ENCODE data around the gene IGF1. TPM values are rescaled to one million over a fixed set of nuclear protein-coding genes. Genes with fewer than 3 reads are reported as not detected.

The IGF1 gene
- total RNA-seq, 1 experiment from 2014 or later = not detected

DNA sequence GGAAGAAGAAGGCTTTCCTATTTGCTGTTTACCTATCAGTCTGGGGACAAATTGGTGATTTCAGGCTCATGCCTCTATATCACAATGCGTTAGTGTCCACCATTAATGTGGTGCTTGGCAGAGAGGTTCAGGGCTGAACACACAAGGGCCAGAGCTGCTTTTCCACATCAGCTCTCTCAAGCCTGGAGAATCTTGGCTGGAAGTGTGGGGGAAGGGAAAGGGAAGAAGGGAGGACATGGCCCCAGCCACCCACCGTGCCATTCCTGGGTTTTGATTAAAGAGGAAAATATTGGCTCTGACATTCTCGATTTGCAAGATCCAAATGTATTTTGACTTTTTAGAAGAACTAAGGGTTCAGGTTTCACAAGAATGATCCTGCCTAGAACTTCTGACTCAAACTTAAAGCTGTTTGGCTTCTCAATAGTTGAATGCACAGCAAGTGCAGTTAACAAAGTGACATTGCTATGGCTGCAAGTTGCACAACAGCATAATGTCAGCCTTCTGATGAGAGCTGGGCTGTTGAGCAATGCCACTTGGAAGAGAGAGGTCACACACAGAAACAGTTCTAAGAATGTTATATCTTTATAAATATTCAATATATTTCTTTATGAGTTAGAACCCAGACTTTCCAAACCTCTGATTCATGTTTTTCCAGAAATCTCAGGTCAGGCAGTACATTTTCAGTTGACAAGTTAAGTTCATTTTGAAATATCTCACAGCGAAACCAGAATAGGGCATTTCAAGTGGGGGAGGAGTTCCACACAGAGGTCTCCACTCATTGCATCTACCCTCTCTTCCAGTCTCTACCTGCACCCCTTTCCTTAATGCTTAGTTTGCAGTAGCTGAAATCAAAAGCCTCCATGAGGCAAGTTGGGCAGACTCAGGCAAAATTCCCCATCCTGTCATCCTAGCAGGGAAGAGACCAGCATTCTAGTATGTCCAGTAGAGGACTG is 25.3 kb downstream of the IGF1 start:
- Mint-ChIP-seq H3K27me3 (ENCODE audit: low read depth) (no peaks in the 10 kb centered on the region), H3K36me3 (no peaks in the 10 kb centered on the region), H3K4me3 (no peak overlapping the region), H3K4me1 (peaks cover 18% of the 10 kb centered on the region), H3K27ac (no peak overlapping the region), H3K9me3 (no peaks in the 10 kb centered on the region; the same call in 1 of the 2 replicates)
- DNase-seq (ENCODE audit: low spot score) (no peak), ATAC-seq (no peak)
- TF ChIP-seq, protein P1, sequence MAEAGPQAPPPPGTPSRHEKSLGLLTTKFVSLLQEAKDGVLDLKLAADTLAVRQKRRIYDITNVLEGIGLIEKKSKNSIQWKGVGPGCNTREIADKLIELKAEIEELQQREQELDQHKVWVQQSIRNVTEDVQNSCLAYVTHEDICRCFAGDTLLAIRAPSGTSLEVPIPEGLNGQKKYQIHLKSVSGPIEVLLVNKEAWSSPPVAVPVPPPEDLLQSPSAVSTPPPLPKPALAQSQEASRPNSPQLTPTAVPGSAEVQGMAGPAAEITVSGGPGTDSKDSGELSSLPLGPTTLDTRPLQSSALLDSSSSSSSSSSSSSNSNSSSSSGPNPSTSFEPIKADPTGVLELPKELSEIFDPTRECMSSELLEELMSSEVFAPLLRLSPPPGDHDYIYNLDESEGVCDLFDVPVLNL (CRISPR knock-in tag; IDR thresholded peaks at IDR 0.05; ENCODE audit: borderline replicate concordance, low read depth) = no peak
- TF ChIP-seq CBFB (CRISPR knock-in tag; IDR thresholded peaks at IDR 0.05; ENCODE audit: low read depth) (no peak), ETV6 (CRISPR knock-in tag; IDR thresholded peaks at IDR 0.05) (no peak), ZNF121 (CRISPR knock-in tag; IDR thresholded peaks at IDR 0.05) (no peak), TEAD4 (CRISPR knock-in tag; IDR thresholded peaks at IDR 0.05) (no peak), CREB1 (CRISPR knock-in tag; IDR thresholded peaks at IDR 0.05) (no peak), NFATC4 (CRISPR knock-in tag; IDR thresholded peaks at IDR 0.05) (no peak), RELA (CRISPR knock-in tag; IDR thresholded peaks at IDR 0.05; ENCODE audit: borderline replicate concordance) (no peak), FOXP1 (CRISPR knock-in tag; IDR thresholded peaks at IDR 0.05; ENCODE audit: borderline replicate concordance) (no peak), RORB (CRISPR knock-in tag; IDR thresholded peaks at IDR 0.05) (no peak), IRF2 (CRISPR knock-in tag; IDR thresholded peaks at IDR 0.05; ENCODE audit: borderline replicate concordance, low read depth) (no peak), ZNF416 (CRISPR knock-in tag; IDR thresholded peaks at IDR 0.05) (no peak), ZNF232 (CRISPR knock-in tag; IDR thresholded peaks at IDR 0.05) (no peak), GABPB1 (CRISPR knock-in tag; IDR thresholded peaks at IDR 0.05) (no peak), ZNF423 (CRISPR knock-in tag; IDR thresholded peaks at IDR 0.05) (no peak)
- TF ChIP-seq, protein P2, sequence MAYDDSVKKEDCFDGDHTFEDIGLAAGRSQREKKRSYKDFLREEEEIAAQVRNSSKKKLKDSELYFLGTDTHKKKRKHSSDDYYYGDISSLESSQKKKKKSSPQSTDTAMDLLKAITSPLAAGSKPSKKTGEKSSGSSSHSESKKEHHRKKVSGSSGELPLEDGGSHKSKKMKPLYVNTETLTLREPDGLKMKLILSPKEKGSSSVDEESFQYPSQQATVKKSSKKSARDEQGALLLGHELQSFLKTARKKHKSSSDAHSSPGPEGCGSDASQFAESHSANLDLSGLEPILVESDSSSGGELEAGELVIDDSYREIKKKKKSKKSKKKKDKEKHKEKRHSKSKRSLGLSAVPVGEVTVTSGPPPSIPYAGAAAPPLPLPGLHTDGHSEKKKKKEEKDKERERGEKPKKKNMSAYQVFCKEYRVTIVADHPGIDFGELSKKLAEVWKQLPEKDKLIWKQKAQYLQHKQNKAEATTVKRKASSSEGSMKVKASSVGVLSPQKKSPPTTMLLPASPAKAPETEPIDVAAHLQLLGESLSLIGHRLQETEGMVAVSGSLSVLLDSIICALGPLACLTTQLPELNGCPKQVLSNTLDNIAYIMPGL (CRISPR knock-in tag; IDR thresholded peaks at IDR 0.05) = no peak
- TF ChIP-seq, protein P3, sequence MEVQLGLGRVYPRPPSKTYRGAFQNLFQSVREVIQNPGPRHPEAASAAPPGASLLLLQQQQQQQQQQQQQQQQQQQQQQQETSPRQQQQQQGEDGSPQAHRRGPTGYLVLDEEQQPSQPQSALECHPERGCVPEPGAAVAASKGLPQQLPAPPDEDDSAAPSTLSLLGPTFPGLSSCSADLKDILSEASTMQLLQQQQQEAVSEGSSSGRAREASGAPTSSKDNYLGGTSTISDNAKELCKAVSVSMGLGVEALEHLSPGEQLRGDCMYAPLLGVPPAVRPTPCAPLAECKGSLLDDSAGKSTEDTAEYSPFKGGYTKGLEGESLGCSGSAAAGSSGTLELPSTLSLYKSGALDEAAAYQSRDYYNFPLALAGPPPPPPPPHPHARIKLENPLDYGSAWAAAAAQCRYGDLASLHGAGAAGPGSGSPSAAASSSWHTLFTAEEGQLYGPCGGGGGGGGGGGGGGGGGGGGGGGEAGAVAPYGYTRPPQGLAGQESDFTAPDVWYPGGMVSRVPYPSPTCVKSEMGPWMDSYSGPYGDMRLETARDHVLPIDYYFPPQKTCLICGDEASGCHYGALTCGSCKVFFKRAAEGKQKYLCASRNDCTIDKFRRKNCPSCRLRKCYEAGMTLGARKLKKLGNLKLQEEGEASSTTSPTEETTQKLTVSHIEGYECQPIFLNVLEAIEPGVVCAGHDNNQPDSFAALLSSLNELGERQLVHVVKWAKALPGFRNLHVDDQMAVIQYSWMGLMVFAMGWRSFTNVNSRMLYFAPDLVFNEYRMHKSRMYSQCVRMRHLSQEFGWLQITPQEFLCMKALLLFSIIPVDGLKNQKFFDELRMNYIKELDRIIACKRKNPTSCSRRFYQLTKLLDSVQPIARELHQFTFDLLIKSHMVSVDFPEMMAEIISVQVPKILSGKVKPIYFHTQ (CRISPR knock-in tag; IDR thresholded peaks at IDR 0.05) = no peak
- TF ChIP-seq, protein P4, sequence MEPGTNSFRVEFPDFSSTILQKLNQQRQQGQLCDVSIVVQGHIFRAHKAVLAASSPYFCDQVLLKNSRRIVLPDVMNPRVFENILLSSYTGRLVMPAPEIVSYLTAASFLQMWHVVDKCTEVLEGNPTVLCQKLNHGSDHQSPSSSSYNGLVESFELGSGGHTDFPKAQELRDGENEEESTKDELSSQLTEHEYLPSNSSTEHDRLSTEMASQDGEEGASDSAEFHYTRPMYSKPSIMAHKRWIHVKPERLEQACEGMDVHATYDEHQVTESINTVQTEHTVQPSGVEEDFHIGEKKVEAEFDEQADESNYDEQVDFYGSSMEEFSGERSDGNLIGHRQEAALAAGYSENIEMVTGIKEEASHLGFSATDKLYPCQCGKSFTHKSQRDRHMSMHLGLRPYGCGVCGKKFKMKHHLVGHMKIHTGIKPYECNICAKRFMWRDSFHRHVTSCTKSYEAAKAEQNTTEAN (CRISPR knock-in tag; IDR thresholded peaks at IDR 0.05) = no peak
- POLR2A ChIA-PET = no interaction called here
- CTCF ChIA-PET = interaction anchor here (0.6 kb wide), 1 partner anchor 364 kb away, joined by 3 read pairs; no protein-coding TSS in a partner anchor

DNA sequence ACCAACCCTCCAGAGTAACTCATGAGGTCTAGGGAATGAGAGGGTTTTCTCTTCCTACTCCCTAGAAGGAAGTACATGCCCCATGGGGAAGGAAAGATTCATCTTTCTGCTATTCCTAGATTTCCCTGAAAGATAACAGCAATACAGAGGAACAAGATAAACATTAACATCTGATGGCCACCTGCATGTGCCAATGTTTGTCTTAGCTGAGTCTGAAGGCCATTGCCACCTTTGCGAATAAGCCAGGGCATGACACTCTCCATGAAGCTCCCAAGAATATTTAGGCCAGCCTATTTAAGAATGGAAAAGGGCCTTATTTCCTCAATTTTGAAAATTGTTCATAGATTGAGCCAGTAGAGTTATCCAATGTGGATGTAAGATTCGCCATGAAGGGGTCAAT is 26.0 kb downstream of the IGF1 start:
- no peaks in the 10 kb centered on the region for H3K36me3 Mint-ChIP-seq
- ATAC-seq = no peak
- H3K4me1 Mint-ChIP-seq = peaks cover 18% of the 10 kb centered on the region
- DNase-seq (ENCODE audit: low spot score) = no peak
- no peak overlapping the region for H3K27ac Mint-ChIP-seq
- no peak for TF ChIP-seq TEAD4 (CRISPR knock-in tag; IDR thresholded peaks at IDR 0.05)
- no peak for TF ChIP-seq ZNF396 (CRISPR knock-in tag; IDR thresholded peaks at IDR 0.05; ENCODE audit: borderline replicate concordance)
- no peak for TF ChIP-seq SOX15 (CRISPR knock-in tag; IDR thresholded peaks at IDR 0.05)
- TF ChIP-seq ETV6 (CRISPR knock-in tag; IDR thresholded peaks at IDR 0.05) = no peak
- no peak for TF ChIP-seq RORB (CRISPR knock-in tag; IDR thresholded peaks at IDR 0.05)
- TF ChIP-seq, protein P5, sequence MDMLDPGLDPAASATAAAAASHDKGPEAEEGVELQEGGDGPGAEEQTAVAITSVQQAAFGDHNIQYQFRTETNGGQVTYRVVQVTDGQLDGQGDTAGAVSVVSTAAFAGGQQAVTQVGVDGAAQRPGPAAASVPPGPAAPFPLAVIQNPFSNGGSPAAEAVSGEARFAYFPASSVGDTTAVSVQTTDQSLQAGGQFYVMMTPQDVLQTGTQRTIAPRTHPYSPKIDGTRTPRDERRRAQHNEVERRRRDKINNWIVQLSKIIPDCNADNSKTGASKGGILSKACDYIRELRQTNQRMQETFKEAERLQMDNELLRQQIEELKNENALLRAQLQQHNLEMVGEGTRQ (CRISPR knock-in tag; IDR thresholded peaks at IDR 0.05) = no peak
- TF ChIP-seq, protein P1 (CRISPR knock-in tag; IDR thresholded peaks at IDR 0.05; ENCODE audit: borderline replicate concordance, low read depth) = no peak
- TF ChIP-seq ZNF423 (CRISPR knock-in tag; IDR thresholded peaks at IDR 0.05) = no peak
- no peaks in the 10 kb centered on the region for H3K27me3 Mint-ChIP-seq (ENCODE audit: low read depth)
- ChIA-PET POLR2A (no interaction called here), CTCF (no interaction called here)
- H3K9me3 Mint-ChIP-seq = no peaks in the 10 kb centered on the region; the same call in 1 of the 2 replicates
- H3K4me3 Mint-ChIP-seq = no peak overlapping the region

All from WTC11 (cell line).